Measurements from ENCODE around the gene NOC4L.
"Not testable (repeated sequence)": the region's sequence is repeated elsewhere in the genome, so short reads cannot be mapped to it uniquely, and the experiment has no call there.

NOC4L gene

DNA sequence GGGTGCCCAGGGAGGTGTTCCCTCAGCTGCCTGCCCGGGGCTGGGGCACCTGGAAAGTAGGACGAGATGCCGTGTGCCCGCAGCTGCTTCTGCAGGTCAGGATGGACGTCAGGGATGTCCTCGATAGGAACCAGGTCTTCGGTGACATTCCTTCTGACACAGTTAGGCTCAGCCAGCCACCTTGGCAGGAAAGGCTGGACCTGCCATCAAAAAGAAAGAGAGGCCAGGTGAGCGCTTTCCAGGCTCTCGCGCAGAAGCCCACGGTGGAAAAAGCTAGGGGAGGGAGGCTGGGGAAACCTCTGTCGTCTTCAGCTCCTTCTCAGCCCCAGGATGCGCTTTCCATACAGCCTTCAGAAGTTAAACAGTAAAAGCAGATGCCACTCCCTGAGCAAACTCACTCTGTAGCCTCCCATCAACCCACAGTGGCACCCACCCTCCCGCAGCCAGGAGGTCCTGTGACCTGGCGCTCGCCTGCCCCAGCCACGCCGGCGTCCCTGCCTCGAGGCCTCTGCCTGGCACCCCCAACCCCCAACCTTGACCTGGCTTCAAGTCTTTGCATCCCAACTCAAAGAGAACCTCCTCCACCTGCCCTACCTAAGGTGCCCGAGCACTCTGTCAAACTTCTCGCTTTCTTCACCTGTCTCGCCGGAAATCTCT lies 1.4 kb upstream of the NOC4L start:
- DNase-seq = no peak

DNA sequence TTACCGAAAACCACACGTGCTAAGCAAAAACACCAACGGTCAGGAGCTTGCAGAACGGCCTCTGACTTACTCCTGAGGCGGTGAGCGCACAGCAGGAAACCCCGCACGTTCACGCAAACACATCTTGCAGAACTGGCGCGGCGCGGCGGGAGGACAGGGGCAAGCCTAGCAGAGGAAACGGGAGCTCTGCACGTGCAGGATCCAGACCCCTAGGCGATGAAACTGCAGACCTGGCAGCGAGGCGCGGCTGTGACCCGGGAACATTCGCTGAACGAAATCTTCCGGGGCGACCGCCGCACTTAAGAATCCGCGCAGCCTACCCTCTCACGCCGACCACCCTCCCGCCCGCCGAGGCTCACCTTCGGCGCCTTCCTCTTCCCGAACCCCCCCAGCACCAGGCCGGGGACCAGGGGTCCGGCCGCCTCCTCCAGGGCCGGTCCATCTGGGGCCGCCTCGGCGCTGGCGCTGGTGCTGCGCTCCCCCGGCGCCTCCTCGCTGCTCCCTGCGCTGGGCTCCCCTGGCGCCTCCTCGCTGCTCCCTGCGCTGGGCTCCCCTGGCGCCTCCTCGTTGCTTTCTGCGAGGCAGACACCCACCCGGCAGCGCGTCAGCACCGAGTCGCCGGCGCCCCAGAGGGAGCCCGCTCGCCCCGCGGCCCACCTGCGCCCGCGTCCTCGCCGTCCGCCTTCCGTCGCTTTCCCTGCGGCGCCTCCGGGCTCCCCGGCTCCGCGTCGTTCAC lies 753 bp upstream of the NOC4L start:
- peak; percentile 9 to 44 (median 28) for DNase-seq

GRCh38 chr12:132144810-132145168 lies 532 bp downstream of the NOC4L start:
- peak in 1 of 4 experiments; percentile 21 for DNase-seq

DNA sequence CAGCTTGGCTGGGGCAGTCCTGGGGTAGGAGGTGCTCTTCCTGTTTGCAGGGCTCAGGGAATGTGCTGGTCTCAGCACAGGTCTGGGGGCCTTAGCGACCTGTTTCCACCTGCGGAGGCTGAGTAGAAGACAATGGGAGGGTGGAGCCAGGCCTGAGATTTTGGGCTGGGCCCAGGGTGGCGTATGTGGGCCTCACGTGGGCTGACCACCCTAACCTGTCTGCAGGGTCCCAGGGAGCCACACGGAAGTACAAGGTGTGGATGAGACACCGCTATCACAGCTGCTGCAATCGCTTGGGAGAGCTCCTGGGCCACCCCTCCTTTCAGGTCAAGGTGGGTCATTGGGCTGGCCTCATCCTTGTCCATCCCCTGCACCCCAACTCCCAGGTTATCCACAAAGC lies 1.1 kb downstream of the NOC4L start:
- DNase-seq = no peak

GRCh38 chr12:132146098-132146497 lies 1.8 kb downstream of the NOC4L start:
- no peak for DNase-seq

- DNase-seq = no peak
Measured at GRCh38 chr12:132146772-132147422, 2.6 kb downstream of the NOC4L start.

DNA sequence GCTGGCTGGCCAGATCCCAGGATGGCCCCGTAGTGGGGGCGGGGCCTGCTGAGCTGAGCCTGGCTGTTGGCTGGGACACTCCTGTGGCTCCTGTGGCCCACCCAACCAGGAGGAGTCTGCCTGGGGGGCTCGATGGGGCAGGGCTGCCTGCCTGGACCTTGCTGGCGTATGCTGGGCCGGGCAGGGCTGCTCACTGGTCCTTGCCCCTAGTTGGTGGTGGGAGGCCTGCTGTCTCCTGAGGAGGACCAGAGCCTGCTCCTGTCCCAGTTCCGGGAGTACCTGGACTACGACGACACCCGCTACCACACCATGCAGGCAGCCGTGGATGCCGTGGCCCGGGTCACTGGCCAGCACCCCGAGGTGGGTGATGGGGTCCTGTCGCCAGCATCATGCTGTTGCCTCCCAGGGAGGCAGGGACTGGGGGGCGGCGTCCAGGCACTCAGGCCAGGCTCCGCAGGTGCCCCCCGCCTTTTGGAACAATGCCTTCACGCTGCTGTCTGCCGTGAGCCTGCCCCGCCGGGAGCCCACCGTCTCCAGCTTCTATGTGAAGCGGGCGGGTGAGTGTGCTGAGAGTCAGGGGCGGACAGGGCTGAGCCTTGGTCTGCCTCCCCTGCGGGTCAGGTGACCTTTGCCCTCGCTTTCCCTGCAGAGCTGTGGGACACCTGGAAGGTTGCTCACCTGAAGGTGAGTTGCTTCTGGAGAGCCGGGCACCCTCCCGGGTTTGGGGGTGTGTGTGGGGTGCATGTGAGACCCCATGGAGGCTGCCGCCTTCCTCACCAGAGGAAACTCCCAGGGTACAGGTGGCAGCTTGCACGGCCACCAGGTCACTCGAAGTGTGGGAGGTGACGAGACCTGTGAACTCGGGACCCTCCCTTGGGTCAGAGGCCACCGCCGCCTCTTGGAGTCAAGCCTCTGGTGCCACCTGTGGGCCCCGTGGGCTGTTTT lies 3.4 kb downstream of the NOC4L start:
- DNase-seq = no peak

GRCh38 chr12:132148368-132149045 lies 4.2 kb downstream of the NOC4L start:
- no peak for DNase-seq

DNA sequence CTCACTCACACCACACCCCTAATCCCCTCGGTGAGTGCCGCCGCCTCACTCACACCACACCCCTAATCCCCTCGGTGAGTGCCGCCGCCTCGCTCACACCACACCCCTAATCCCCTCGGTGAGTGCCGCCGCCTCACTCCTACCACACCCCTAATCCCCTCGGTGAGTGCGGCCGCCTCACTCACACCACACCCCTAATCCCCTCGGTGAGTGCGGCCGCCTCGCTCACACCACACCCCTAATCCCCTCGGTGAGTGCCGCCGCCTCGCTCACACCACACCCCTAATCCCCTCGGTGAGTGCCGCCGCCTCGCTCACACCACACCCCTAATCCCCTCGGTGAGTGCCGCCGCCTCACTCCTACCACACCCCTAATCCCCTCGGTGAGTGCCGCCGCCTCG lies 5.3 kb downstream of the NOC4L start:
- DNase-seq = not testable (repeated sequence)

- no peak for DNase-seq
Measured at GRCh38 chr12:132150780-132151144, 6.5 kb downstream of the NOC4L start.

DNA sequence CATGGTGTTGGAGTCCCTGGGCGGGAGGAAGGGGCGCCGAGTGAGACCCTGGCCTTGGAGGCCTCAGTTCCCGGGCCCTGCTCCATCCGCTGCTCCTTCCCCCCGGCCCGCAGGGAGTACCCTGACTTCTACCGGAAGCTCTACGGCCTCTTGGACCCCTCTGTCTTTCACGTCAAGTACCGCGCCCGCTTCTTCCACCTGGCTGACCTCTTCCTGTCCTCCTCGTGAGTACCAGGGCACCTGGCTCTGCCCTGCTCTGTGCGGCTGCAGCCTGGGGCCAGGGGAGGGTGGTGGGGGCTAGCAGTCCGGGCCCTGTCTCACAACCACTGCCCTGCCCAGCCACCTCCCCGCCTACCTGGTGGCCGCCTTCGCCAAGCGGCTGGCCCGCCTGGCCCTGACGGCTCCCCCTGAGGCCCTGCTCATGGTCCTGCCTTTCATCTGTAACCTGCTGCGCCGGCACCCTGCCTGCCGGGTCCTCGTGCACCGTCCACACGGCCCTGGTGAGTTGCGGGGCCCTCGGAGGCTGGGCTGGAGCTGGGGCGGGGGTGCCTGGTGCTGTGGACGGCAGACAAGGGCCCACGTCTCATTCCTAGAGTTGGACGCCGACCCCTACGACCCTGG lies 7.0 kb downstream of the NOC4L start:
- DNase-seq = no peak

DNA sequence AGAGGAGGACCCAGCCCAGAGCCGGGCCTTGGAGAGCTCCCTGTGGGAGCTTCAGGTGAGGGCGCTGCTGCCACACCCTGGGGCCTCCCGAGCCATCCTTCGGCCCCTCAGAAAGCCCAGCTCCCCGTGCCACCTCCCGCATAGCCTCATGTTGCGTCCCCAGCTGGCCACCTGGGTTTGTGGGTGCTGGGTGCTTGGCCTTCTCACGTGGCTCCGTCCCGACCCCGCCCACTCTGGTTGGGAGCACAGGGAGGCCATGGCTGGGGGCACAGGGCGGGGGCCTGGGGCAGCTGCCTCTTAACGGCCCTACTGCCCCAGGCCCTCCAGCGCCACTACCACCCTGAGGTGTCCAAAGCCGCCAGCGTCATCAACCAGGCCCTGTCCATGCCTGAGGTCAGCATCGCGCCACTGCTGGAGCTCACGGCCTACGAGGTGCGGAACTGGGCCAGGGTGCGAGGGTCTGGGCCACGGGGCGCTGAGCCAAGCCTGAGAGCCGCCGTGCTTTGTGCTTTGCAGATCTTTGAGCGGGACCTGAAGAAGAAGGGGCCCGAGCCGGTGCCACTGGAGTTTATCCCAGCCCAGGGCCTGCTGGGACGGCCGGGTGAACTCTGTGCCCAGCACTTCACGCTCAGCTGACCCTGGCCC lies 7.6 kb downstream of the NOC4L start:
- no peak for DNase-seq

- DNase-seq = no peak
Measured at GRCh38 chr12:132152411-132152821, 8.2 kb downstream of the NOC4L start.

- no peak for DNase-seq
Measured at GRCh38 chr12:132152953-132153352, 8.7 kb downstream of the NOC4L start.

GRCh38 chr12:132153501-132154340 lies 9.5 kb downstream of the NOC4L start:
- DNase-seq = peak; percentile 69 to 87 (median 76)

DNA sequence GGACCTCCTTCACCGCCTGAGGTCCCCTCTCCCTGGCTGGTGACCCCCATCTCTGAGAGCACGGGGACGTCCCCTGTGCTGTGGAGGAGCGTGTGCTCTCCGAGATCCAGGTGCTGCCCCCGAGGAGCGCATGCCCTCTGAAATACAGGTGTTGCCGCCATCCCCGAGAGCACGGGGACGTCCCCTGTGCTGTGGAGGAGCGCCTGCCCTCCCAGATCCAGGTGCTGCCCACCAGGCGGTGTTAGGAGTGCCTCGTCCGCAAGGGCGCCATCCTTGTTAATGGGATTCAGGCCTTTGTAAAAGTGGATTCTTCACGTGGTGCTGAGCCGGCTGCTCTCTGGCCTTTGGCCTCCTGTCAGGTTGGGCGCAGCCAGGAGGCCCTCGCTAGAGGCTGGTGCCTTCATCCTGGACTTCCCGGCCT lies 10.1 kb downstream of the NOC4L start:
- no peak for DNase-seq

DNA sequence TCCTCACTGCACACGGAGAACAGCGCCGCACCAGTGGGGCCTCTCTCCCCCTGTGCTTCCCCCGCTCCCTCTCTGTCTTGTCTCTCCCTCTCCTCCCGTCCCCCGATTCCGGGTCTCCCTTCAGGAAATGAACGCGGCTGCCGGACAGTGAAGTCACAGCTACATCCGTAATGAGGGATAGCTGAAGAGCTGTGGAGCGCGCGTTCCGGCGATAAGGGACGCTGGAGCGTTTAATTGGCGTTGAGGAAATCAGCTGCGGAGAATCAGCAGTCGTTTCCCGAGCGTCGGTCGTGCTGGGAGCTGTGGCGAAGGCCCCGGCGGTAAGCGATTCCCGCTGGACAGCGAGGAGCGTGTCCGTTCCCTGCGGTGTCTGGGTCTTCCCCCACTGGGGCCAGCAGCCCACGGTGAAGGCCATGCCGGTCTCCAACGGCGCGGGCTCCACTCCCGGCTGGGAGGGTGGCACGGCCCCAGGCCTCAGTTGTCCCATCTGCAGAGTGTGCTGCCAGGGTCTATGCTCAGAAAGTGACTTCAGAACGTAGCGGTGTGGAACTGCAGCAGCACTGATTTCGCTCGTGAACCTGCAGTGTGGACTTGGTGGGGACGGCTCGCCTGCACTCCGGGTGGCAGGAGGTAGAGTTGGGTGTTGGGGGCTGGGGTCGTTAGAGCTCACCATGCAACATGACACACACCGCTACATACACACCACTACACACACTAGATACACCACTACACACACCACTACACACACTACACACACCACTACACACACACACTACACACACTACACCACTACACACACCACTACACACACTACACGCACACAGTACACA lies 10.9 kb downstream of the NOC4L start:
- no peak for DNase-seq

- no peak for DNase-seq
Measured at GRCh38 chr12:132155771-132156572, 11.7 kb downstream of the NOC4L start.

Measured in suppressor macrophage (primary cell).